Kidney epithelial cell (primary cell): ENCODE results near the gene SPAG5. TPM values are rescaled to one million over a fixed set of nuclear protein-coding genes. Genes with fewer than 3 reads are reported as not detected.

Experiments used
- DNase-seq: peaks from one replicate; pipeline ENCODE4 v3.0.0-alpha.2; 2010; ENCODE audit warnings: low read depth
- H3K27me3 ChIP-seq: 2 replicates; pipeline ENCODE4 v1.6.0; 2011; ENCODE audit warnings: low read length; ENCODE audit not compliant: control insufficient read depth, insufficient read depth
- H3K36me3 ChIP-seq: 2 replicates; pipeline ENCODE4 v1.5.1; 2011; ENCODE audit warnings: low read length; ENCODE audit not compliant: control insufficient read depth, insufficient read depth
- H3K4me3 ChIP-seq: 2 replicates; pipeline ENCODE4 v1.5.1; 2011; ENCODE audit warnings: low read depth, mild to moderate bottlenecking, control low read depth, low read length
- CTCF ChIP-seq: IDR thresholded peaks from 2 replicates; pipeline ENCODE4 v1.5.1; 2011; ENCODE audit warnings: mild to moderate bottlenecking, moderate library complexity, low read length, control low read depth, inconsistent platforms; ENCODE audit not compliant: insufficient read depth, poor library complexity, severe bottlenecking
- total RNA-seq: library from RNA; depleted of rRNA; stranded (reverse); fragments of >200 nt; gene quantifications from 2 replicates; pipeline ENCODE4 v1.2.3, GENCODE V29; 2015

Gene SPAG5
- total RNA-seq, 1 donor from 2014 or later: 9.7 TPM

GRCh38 chr17:28528327-28529012 is 70.4 kb downstream of the SPAG5 start:
- Histone ChIP-seq H3K4me3 (no peak overlapping the region), H3K27me3 (peaks cover 8% of the 10 kb centered on the region)
- no peak for DNase-seq

GRCh38 chr17:28527859-28528258 is 71.0 kb downstream of the SPAG5 start:
- no peak overlapping the region for H3K4me3 ChIP-seq
- DNase-seq: no peak
- H3K36me3 ChIP-seq: no peaks in the 10 kb centered on the region
- no peak for TF ChIP-seq CTCF
- peaks cover 8% of the 10 kb centered on the region for H3K27me3 ChIP-seq

More at GRCh38 chr17:28528327-28529012, 70.4 kb downstream of the SPAG5 start:
- no peak for TF ChIP-seq CTCF
- no peaks in the 10 kb centered on the region for H3K36me3 ChIP-seq

Other genes with a start within 250 kb of the SPAG5 start
- 103 and 118 TPM in 2 replicates for gene POLDIP2, start 241.5 kb downstream of the SPAG5 start, total RNA-seq
- not detected in 2 replicates for gene SEBOX, start 233.8 kb downstream of the SPAG5 start, total RNA-seq
- 0.27 TPM in 1 of 2 replicates, not detected in the other for gene VTN, start 228.7 kb downstream of the SPAG5 start, total RNA-seq
- gene SARM1, start 227.3 kb downstream of the SPAG5 start, total RNA-seq: 10.1 and 12.0 TPM in 2 replicates
- gene SLC46A1, start 192.8 kb downstream of the SPAG5 start, total RNA-seq: 5.2 and 6.2 TPM in 2 replicates
- not detected in 2 replicates for gene SLC13A2, start 125.4 kb downstream of the SPAG5 start, total RNA-seq
- gene FOXN1, start 92.7 kb downstream of the SPAG5 start, total RNA-seq: not detected in 2 replicates
- gene UNC119, start 46.4 kb downstream of the SPAG5 start, total RNA-seq: 40.6 and 49.4 TPM in 2 replicates
- gene PIGS, start 27.5 kb downstream of the SPAG5 start, total RNA-seq: 52.9 and 65.2 TPM in 2 replicates
- gene ALDOC, start 22.1 kb downstream of the SPAG5 start, total RNA-seq: 20.8 and 30.3 TPM in 2 replicates
- gene RSKR, start 15.2 kb upstream of the SPAG5 start, total RNA-seq: 2.3 and 12.2 TPM in 2 replicates
- gene BLTP2, start 46.1 kb upstream of the SPAG5 start, total RNA-seq: 116 and 124 TPM in 2 replicates
- gene SDF2, start 62.9 kb upstream of the SPAG5 start, total RNA-seq: 41.2 and 65.1 TPM in 2 replicates
- 36.7 and 52.9 TPM in 2 replicates for gene SUPT6H, start 63.2 kb upstream of the SPAG5 start, total RNA-seq
- gene PROCA1, start 112.9 kb upstream of the SPAG5 start, total RNA-seq: 0.58 and 3.7 TPM in 2 replicates
- 283 and 314 TPM in 2 replicates for gene RAB34, start 118.8 kb upstream of the SPAG5 start, total RNA-seq
- gene RPL23A, start 121.0 kb upstream of the SPAG5 start, total RNA-seq: 604 and 716 TPM in 2 replicates
- 4.7 and 5.1 TPM in 2 replicates for gene TLCD1, start 127.2 kb upstream of the SPAG5 start, total RNA-seq
- 4.3 TPM in 2 replicates for gene NEK8, start 129.8 kb upstream of the SPAG5 start, total RNA-seq
- 163 and 174 TPM in 2 replicates for gene TRAF4, start 145.0 kb upstream of the SPAG5 start, total RNA-seq
- 24.3 and 37.7 TPM in 2 replicates for gene FAM222B, start 243.8 kb upstream of the SPAG5 start, total RNA-seq